ENCODE results near the gene SLC24A4.

SLC24A4 gene

GRCh38 chr14:92387578-92387977, 64.6 kb downstream of the SLC24A4 start:
- DNase-seq: no peak
- Histone ChIP-seq H3K4me1 (no peaks in the 10 kb centered on the region), H3K27me3 (peaks cover 11% of the 10 kb centered on the region), H3K9me3 (no peaks in the 10 kb centered on the region), H3K36me3 (no peaks in the 10 kb centered on the region), H3K4me3 (ENCODE audit: low read depth, low read length) (no peak overlapping the region)
- TF ChIP-seq CTCF (IDR thresholded peaks at IDR 0.05; ENCODE audit: low read depth, low read length): no peak

DNA sequence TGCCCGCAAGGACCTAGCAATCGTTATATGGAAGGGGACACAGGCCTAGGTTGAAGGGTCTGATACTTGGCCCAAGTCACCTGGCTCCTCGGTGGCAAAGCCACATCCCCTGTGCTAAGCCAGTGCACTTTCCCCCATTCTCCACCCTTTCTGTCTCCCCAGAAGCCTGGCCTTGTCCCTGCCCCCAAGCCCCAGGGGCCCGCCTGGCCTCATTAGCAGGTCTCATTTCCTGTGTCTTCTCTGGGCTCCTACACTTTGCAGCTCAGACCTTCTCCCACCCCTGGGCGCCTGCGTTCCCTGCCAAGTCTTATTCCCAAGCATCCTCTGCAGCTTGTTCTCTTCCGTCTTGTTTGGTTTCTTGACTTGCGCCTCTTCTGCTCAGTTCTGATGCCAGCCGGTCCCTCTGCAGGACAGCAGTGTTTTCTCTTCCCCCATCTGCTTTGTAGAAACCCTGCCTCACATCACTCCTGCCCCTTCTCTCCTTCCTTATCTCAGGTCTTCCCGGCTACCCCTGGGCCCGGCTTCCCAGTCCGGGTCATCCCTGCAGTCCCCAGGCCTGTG, 66.7 kb downstream of the SLC24A4 start:
- no peak for TF ChIP-seq CTCF (IDR thresholded peaks at IDR 0.05; ENCODE audit: low read depth, low read length)
- no peaks in the 10 kb centered on the region for H3K36me3 ChIP-seq
- H3K4me1 ChIP-seq: no peaks in the 10 kb centered on the region
- no peaks in the 10 kb centered on the region for H3K9me3 ChIP-seq
- peaks cover 9% of the 10 kb centered on the region for H3K27me3 ChIP-seq
- H3K4me3 ChIP-seq (ENCODE audit: low read depth, low read length): no peak overlapping the region
- no peak for DNase-seq

DNA sequence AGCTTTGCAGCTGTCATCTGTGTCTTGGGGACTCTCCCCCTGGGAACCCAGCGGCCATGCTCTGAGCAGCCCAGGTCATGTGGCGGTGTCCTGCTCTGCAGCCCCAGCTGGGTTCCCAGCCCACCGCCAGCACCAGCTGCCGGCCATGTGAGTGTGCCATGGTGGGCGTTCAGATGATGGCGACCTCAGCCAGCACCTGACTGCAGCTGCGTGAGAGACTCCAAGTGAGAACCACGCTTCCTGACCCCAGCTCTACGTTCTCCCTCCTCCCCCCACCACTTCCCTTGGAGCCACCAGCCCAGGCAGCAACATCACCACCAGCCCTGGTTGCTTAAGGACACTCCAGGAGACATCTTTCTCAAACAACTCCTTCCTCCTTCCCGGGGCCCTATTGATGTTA, 68.8 kb downstream of the SLC24A4 start:
- Histone ChIP-seq H3K4me3 (ENCODE audit: low read depth, low read length) (no peak overlapping the region), H3K36me3 (no peaks in the 10 kb centered on the region), H3K4me1 (no peaks in the 10 kb centered on the region), H3K9me3 (no peaks in the 10 kb centered on the region), H3K27me3 (no peaks in the 10 kb centered on the region)
- DNase-seq: no peak
- no peak for TF ChIP-seq CTCF (IDR thresholded peaks at IDR 0.05; ENCODE audit: low read depth, low read length)

DNA sequence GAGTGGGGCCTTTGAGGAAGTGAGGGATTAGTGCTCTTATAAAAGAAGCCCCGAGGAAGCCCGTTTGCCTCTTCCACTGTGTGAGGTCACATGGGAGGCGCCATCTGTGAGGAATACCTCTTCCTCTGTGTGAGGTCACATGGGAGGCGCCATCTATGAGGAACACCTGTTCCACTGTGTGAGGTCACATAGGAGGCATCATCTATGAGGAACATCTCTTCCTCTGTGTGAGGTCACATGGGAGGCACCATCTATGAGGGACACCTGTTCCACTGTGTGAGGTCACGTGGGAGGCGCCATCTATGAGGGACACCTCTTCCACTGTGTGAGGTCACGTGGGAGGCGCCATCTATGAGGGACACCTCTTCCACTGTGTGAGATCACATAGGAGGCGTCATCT, 69.7 kb downstream of the SLC24A4 start:
- no peak for TF ChIP-seq CTCF (IDR thresholded peaks at IDR 0.05; ENCODE audit: low read depth, low read length)
- Histone ChIP-seq H3K4me1 (no peaks in the 10 kb centered on the region), H3K36me3 (no peaks in the 10 kb centered on the region), H3K27me3 (no peaks in the 10 kb centered on the region), H3K4me3 (ENCODE audit: low read depth, low read length) (no peak overlapping the region), H3K9me3 (no peaks in the 10 kb centered on the region)
- no peak for DNase-seq

DNA sequence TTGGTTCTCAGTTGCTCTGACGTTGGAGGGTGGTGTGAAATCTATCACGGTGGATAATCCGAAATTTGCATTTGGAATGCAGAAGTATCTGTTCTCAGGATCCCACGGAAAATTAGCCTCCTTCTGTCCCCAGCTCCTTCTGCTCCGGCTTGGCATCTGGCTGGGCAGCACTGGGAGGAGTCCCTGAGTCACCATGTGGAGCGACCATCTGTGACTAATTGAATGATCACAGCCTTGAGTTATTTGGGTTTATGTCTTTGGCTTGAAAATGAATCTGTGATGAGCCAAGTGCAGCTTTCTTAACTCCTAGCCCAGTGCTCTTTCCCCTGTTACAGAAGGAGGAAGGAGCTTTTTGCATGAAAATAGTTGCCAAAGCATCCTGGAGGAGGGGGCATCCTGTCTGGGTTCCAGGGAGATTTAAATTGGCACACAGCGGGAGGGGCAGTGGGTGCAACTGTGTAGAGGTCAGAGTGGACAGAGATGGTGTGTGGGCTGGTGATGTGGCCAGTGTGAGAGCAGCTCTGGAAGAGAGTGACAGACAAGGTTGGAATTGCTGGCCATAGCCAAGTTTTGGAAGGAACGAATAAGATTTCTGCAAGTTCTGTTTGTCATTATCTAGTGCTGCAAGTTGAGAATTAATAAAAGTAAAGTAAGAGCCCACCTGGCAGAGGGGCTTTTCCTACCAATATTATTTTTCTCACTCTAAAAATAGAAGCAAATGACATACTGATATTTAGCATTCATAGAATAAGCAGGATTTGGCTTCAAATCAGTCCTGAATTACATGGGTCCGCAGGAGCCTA, 74.4 kb downstream of the SLC24A4 start:
- Histone ChIP-seq H3K9me3 (no peaks in the 10 kb centered on the region), H3K4me1 (no peaks in the 10 kb centered on the region), H3K36me3 (no peaks in the 10 kb centered on the region), H3K4me3 (ENCODE audit: low read depth, low read length) (no peak overlapping the region), H3K27me3 (no peaks in the 10 kb centered on the region)
- DNase-seq: no peak
- TF ChIP-seq CTCF (IDR thresholded peaks at IDR 0.05; ENCODE audit: low read depth, low read length): no peak

DNA sequence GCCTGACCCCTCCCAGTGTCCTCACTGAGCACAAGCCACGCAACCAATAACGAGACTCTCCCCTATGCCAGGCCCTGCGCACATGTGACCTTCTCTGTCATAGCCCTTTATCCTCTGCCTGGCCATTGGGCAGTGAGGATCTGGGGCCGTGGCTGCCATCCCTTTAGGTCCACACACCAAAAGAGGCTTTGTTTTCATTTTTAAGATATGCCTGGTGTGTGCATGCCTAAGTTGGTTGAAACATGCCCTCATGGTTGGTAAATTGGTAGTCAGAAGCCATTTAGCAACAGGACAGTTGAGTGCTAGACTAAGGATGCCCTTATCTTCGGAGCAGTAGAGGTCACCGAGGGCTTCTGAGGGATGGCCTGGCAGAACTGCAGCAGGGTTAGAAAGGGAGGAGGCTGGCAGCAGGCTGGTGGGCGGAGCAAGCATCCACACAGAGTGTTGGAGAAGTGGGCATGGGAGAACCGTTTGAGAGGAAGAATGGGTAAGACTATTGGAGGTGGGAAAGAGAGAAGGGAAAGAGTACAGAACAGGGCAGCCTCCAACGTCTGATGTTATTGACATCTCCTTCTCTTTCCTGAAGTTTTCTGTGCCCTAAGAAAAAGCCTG, 75.1 kb downstream of the SLC24A4 start:
- Histone ChIP-seq H3K27me3 (no peaks in the 10 kb centered on the region; the same call in 1 of the 2 replicates), H3K9me3 (no peaks in the 10 kb centered on the region), H3K4me1 (no peaks in the 10 kb centered on the region), H3K36me3 (no peaks in the 10 kb centered on the region), H3K4me3 (ENCODE audit: low read depth, low read length) (no peak overlapping the region)
- DNase-seq: no peak
- TF ChIP-seq CTCF (IDR thresholded peaks at IDR 0.05; ENCODE audit: low read depth, low read length): no peak

All from BE2C (cell line).